GM19099 (cell line): Measurements from ENCODE around the gene OTUB2.

Experiments used
- POLR2A ChIP-seq: IDR thresholded peaks from 3 replicates; pipeline ENCODE4 v1.6.1; 2011; ENCODE audit warnings: low read depth; ENCODE audit not compliant: insufficient read length; ENCODE audit errors: extremely low read depth

Gene OTUB2

GRCh38 chr14:94026173-94026888, at the start of gene OTUB2:
Gene OTUB2 (plus strand): TSS chr14:94026340. CDS start chr14:94026538, 198 bp downstream.
- no peak for TF ChIP-seq POLR2A

DNA sequence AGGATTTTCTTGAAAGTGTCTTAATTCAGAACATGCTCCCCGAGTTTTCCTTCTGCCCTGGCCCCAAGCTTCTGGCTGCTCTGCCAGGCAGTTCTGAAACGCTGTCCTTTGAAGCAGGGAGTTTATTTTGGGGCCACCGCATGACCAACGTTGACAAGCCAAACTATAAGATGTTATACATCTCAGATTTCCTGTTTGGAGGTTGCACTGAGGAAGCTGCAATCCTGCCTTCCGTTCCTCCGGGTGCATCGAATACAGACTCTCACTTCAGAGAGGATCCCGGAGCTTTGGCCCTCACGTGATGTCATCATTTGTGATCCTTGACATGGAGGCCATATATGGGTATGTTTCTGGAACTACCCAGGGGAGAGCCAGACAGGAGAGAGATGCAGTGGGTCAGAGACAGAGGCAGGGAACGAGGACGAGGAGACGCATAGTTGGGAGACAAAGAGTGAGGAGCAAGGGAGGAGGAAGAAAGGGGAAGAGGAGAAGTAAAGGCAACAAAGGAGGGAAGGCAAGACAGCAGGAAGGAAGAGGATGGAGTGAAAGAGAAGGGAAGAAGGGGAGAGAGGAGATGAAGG, 49.6 kb upstream of the OTUB2 start, which contains the start of gene ASB2:
Gene ASB2 (minus strand): TSS at position 94 of the 581 bp plus-strand sequence. CDS start 12,031 bp downstream, outside the sequence.
- TF ChIP-seq POLR2A, result no peak

DNA sequence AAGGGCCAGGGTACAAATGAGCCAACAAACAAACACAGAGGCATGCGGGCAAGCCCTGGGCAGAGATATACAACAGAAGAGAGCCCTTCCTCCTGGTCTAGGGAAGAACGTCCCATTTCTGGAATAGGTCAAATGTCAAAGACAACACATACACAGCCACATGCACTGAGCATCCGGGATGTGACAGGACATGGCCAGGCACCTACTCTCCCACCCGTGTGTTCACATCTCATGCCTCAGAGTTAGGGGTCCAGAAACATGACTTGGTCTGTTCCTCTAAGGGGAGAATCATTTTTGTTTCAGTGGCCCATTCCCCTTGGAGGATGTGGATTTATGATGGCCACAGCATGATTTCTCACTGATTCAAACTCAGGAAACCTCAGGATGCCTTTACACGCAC, 49.0 kb upstream of the OTUB2 start:
- TF ChIP-seq POLR2A, result peak; percentile 19

GRCh38 chr14:93977790-93978581, 48.2 kb upstream of the OTUB2 start:
- no peak for TF ChIP-seq POLR2A

- TF ChIP-seq POLR2A, result no peak
Measured at GRCh38 chr14:93978735-93979134, 47.4 kb upstream of the OTUB2 start.

GRCh38 chr14:93980456-93981201, 45.5 kb upstream of the OTUB2 start:
- TF ChIP-seq POLR2A, result no peak

DNA sequence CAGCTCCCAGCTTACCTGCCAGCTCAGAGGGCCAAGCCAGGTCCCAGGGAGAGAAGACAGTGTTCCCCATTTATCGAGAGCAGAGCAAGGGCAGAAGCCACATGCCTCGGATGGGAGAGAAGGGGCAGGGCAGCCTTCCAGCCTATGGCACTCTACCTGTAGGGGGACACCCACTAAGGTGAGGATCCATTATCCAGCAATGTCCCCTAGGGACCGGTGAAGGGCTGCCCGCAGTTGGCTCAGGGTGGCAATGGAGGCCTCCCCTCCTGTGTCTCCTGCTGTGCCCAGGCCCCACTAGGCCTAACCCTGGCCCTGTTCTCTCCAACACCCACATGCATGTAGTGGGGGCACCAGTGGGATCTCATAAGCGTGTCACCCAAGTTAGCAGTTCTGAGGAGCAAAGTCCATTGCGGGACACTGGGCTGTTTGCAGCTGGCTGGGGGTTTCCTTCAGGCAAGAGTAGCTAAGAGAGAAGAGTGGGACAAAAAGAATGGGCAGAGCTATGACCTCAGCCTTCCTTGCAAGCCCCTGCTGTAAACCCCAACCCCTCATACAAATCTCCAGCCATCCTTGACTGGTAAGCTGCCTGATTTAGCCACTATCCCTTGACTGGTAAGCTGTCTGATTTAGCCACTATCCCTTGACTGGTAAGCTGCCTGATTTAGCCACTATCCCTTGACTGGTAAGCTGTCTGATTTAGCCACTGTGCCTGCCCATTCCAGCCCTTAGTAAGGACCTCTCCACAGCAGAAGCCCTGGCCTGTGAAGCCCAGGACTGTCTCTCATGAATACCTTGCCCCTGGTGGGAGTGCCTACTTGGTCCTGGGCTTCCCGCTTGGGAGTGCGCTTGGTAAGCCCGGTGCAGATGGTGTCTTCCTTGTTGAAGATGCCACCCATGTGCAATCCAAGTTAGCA, 44.6 kb upstream of the OTUB2 start:
- TF ChIP-seq POLR2A, result no peak

DNA sequence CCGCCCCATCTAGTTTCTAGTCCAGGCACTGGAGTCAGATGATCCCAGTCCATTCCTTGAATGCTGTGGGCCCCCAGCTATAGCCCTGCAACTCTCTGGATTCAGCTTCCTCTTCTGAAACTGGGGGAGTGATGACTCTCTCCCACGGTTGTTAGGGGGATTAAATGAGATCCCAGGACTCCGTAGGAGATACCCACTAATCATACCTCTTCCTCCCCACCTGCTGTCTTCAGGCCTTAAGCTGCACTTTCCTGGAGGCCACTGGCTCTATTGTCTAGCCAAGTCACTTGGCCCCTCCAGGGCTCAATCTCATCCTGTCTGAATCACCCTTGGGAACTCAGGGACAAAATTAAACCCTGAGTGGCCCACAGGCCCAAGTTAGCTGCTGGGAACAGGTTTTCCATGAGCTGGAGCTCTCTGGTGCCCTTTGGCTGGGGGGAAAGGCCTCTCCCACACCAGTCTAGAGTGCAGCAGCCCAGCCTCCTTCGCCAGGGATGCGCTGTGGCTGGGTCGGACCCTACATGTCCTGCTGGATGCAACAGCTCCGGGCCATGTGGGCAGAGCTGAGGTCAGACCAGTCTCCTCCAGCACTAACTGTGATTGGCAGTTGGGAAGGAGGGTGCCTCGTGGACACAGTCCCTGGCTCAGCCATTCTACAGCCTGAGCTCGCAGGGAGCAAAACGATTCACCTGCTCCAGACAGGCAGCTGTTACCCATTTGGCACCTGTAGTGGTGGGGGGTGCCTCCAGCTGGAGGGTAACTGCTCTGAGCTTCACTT, 43.7 kb upstream of the OTUB2 start:
- no peak for TF ChIP-seq POLR2A

DNA sequence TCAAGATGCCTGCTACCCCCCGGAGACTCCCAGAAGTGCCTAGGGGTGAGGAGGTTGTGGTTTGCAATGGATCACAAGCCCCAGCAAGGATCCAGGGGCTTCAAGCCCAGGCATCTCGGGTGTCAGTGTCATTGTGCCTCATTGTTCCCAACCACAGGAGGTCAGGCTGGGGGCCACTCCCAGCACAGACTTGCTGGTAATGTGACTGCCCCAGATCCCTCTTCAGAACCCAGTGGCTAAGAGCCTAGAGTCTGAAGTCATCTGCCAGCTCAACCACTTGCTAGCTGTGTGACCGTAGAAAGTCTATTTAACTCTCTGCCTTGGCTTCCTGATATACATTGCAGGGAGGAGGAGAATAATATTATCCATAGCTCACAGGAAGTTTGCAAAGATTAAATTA, 42.1 kb upstream of the OTUB2 start:
- TF ChIP-seq POLR2A, result no peak

- TF ChIP-seq POLR2A, result no peak
Measured at GRCh38 chr14:93984987-93985410, 41.1 kb upstream of the OTUB2 start.

- TF ChIP-seq POLR2A, result no peak
Measured at GRCh38 chr14:93986955-93987354, 39.2 kb upstream of the OTUB2 start.

DNA sequence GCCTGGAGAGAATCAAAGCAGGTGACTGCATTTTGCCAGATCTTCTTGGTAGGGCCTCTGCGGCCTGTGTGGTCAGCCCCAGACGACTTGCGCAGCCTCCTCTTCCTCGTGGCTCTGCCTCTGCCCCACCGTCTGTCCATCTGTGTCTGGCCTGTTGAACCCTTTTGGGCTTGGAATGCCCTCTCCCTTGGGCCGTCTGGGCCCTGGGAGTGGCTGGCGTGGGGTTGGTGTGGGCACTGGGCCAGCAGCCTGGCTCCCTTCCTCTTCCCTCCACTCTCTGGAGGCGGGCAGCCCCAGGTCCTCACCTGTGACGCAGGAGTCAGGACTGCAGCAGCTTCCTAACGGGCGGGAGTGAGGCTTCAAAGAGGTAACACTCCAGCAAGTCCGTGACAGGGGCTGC, 38.8 kb upstream of the OTUB2 start:
- no peak for TF ChIP-seq POLR2A

DNA sequence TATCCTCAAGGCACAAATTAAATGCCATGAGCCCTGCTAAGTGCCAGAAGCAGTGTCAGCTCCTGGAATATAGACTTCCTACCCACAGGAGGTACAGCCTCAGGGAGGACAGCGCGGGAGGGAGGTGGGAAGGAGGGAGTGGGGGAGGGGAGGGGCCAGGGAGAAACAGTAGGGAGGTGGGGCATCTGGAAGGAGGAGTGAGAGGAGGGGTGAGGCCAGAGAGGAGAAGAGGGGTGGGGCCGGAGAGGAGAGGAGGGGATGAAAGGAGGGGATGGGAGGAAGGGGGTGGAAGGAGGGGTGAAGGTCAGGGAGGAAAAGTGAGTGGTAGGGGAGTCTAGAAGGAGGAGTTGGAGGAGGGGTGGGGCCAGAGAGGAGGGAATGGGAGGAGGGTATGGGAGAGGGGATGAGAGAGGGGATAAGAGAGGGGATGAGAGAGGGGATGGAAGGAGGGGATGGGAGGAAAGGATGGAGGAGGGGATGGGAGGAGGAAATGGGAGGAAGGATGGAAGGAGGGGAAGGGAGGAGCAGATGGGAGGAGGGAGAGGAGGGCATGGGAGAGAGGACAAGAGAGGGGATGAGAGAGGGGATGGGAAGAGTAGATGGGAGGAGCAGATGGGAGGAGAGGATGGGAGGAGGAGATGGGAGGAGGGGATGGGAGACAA, 38.2 kb upstream of the OTUB2 start:
- no peak for TF ChIP-seq POLR2A

- TF ChIP-seq POLR2A, result no peak
Measured at GRCh38 chr14:93989939-93990338, 36.2 kb upstream of the OTUB2 start.
